SK-N-SH (cell line): ENCODE data around the gene DTNBP1. TPM values are rescaled to one million over a fixed set of nuclear protein-coding genes. Genes with fewer than 3 reads are reported as not detected.

Experiments used
- CTCF ChIA-PET: fragments of 300-600, 350-600 bp; formaldehyde crosslinking; extraction: SDS; loops from one replicate; lab custom pipeline; 2021; lab: Yijun Ruan, JAX
- POLR2A ChIA-PET: fragments of 350-600 bp; sonication (Branson Sonifier 250); formaldehyde crosslinking; extraction: SDS; loops from one replicate; lab custom pipeline; 2020; ENCODE audit warnings: antibody characterized with exemption, inconsistent platforms; lab: Yijun Ruan, JAX
- DNase-seq: peaks from one replicate; pipeline ENCODE4 v3.0.0; 2012
- H2AFZ ChIP-seq: fragments of 200-600 bp; sonication (generic); 2 replicates; pipeline ENCODE4 v1.8.1; 2016; ENCODE audit warnings: antibody characterized with exemption, mild to moderate bottlenecking, low read depth
- H3F3A ChIP-seq: fragments of 200-600 bp; sonication (generic); replicated peaks from 2 replicates; pipeline ENCODE3; 2016; ENCODE audit warnings: antibody characterized with exemption, mild to moderate bottlenecking; ENCODE audit not compliant: insufficient read depth
- H3K27ac ChIP-seq, 2 experiments: fragments of 200-500 bp in 1 of 2; fragments of 200-600 bp in 1 of 2; sonication (Bioruptor generic) in 1 of 2; sonication (generic), shearing (Covaris generic) in 1 of 2; 2 replicates each; pipeline versions ENCODE4 v1.5.1 to v1.6.1; 2014 to 2016; ENCODE audit warnings: low read depth in 2 of 2, inconsistent platforms in 1 of 2, low read length in 1 of 2, mild to moderate bottlenecking in 1 of 2, mixed read lengths in 1 of 2
- H3K27me3 ChIP-seq: fragments of 200-600 bp; sonication (generic), shearing (Covaris generic); 2 replicates; pipeline ENCODE4 v1.6.1; 2016; ENCODE audit warnings: mixed run types; ENCODE audit not compliant: insufficient read depth
- H3K36me3 ChIP-seq, 2 experiments: fragments of 200-500 bp in 1 of 2; fragments of 200-600 bp in 1 of 2; sonication (Bioruptor generic) in 1 of 2; sonication (generic) in 1 of 2; replicated peaks in 1 of 2; 2 replicates each; pipeline versions ENCODE3 to v1.5.1; 2014 to 2016; ENCODE audit warnings: low read length in 1 of 2, mild to moderate bottlenecking in 1 of 2; ENCODE audit not compliant: insufficient read depth in 2 of 2, control insufficient read depth in 1 of 2
- H3K4me1 ChIP-seq, 2 experiments: fragments of 200-500 bp in 1 of 2; fragments of 200-600 bp in 1 of 2; sonication (Bioruptor generic) in 1 of 2; sonication (generic), shearing (Covaris generic) in 1 of 2; 2 replicates each; pipeline versions ENCODE4 v1.5.1 to v1.6.1; 2014 to 2016; ENCODE audit warnings: low read depth in 1 of 2, low read length in 1 of 2, mixed run types in 1 of 2; ENCODE audit not compliant: insufficient read depth in 2 of 2, control insufficient read depth in 1 of 2
- H3K4me2 ChIP-seq: fragments of 200-600 bp; sonication (generic), shearing (Covaris generic); 2 replicates; pipeline ENCODE4 v1.6.1; 2017; ENCODE audit warnings: mixed run types
- H3K4me3 ChIP-seq, 2 experiments: fragments of 200-500 bp in 1 of 2; fragments of 200-600 bp in 1 of 2; sonication (Bioruptor generic) in 1 of 2; sonication (generic), shearing (Covaris generic) in 1 of 2; 2 replicates each; pipeline versions ENCODE4 v1.5.1 to v1.8.1; 2014 to 2016; ENCODE audit warnings: low read depth in 2 of 2, inconsistent platforms in 1 of 2, low read length in 1 of 2, mild to moderate bottlenecking in 1 of 2, mixed read lengths in 1 of 2, moderate library complexity in 1 of 2
- H3K79me2 ChIP-seq: fragments of 200-600 bp; sonication (generic); 2 replicates; pipeline ENCODE4 v1.8.1; 2017; ENCODE audit warnings: mild to moderate bottlenecking; ENCODE audit not compliant: insufficient read depth
- H3K9ac ChIP-seq: fragments of 200-600 bp; sonication (generic); 2 replicates; pipeline ENCODE4 v1.6.1; 2017; ENCODE audit warnings: mixed run types
- H3K9me2 ChIP-seq: fragments of 200-600 bp; sonication (generic); 2 replicates; pipeline ENCODE4 v1.6.1; 2017; ENCODE audit warnings: mixed run types
- H3K9me3 ChIP-seq: fragments of 200-600 bp; sonication (generic); 2 replicates; pipeline ENCODE4 v1.6.1; 2017; ENCODE audit warnings: mixed run types, mild to moderate bottlenecking, moderate library complexity
- H4K20me1 ChIP-seq: fragments of 200-600 bp; sonication (generic); 2 replicates; pipeline ENCODE4 v1.6.1; 2017; ENCODE audit warnings: mild to moderate bottlenecking, mixed run types; ENCODE audit not compliant: insufficient read depth
- CHD2 ChIP-seq: fragments of 150-350 bp; IDR thresholded peaks from 2 replicates; pipeline ENCODE4 v1.6.1; 2018; ENCODE audit warnings: low read length; ENCODE audit not compliant: partially characterized antibody
- CTCF ChIP-seq: fragments of 200-600 bp; sonication (generic); IDR thresholded peaks from 2 replicates; pipeline ENCODE4 v1.6.1; 2017; ENCODE audit warnings: antibody characterized with exemption, mild to moderate bottlenecking, moderate library complexity
- ELF1 ChIP-seq: IDR thresholded peaks from 2 replicates; pipeline ENCODE4 v1.4.0; 2012
- EP300 ChIP-seq, 2 experiments: IDR thresholded peaks; 2 replicates each; pipeline versions ENCODE4 v1.4.0 to v1.6.1; 2012; ENCODE audit warnings: borderline replicate concordance in 1 of 2, low read depth in 1 of 2, low read length in 1 of 2
- EZH2phosphoT487 ChIP-seq: fragments of 200-600 bp; sonication (generic); IDR thresholded peaks from 2 replicates; pipeline ENCODE4 v1.6.1; 2017; ENCODE audit warnings: low read depth, mixed run types, mild to moderate bottlenecking, antibody characterized with exemption, moderate library complexity, borderline replicate concordance
- FOXJ3 ChIP-seq: sonication (generic); formaldehyde crosslinking; IDR thresholded peaks from 2 replicates; pipeline ENCODE4 v1.5.1; 2020; ENCODE audit warnings: mild to moderate bottlenecking, missing genetic modification reagents
- GATA2 ChIP-seq: sonication (generic); formaldehyde crosslinking; IDR thresholded peaks from 2 replicates; pipeline ENCODE4 v1.5.0; 2020; ENCODE audit warnings: mild to moderate bottlenecking, missing genetic modification reagents
- MXI1 ChIP-seq: IDR thresholded peaks from 2 replicates; pipeline ENCODE4 v1.6.1; 2012; ENCODE audit warnings: mild to moderate bottlenecking, low read depth, low read length, improper control_type of control experiment
- POLR2AphosphoS5 ChIP-seq: IDR thresholded peaks from 2 replicates; pipeline ENCODE4 v1.6.1; 2012; ENCODE audit warnings: low read depth, low read length
- SIN3A ChIP-seq: IDR thresholded peaks from 2 replicates; pipeline ENCODE4 v1.6.1; 2012; ENCODE audit warnings: low read depth, mild to moderate bottlenecking, low read length, moderate library complexity, borderline replicate concordance
- SMC3 ChIP-seq: IDR thresholded peaks from 2 replicates; pipeline ENCODE4 v1.6.1; 2012; ENCODE audit warnings: low read depth, low read length, improper control_type of control experiment
- TEAD4 ChIP-seq: IDR thresholded peaks from 2 replicates; pipeline ENCODE4 v1.4.0; 2012; ENCODE audit warnings: mild to moderate bottlenecking, borderline replicate concordance; ENCODE audit not compliant: insufficient read depth
- ZBTB33 ChIP-seq: IDR thresholded peaks from 2 replicates; pipeline ENCODE4 v1.4.0; 2012; ENCODE audit warnings: low read depth, borderline replicate concordance
- WGBS: methylation state at CpG from one replicate; pipeline ENCODE4 v1.1.6; 2017; ENCODE audit warnings: low lambda C conversion rate; 5-methylcytosine and 5-hydroxymethylcytosine counted together
- polyA plus RNA-seq, 3 experiments: library from polyadenylated mRNA; depleted of rRNA; stranded (reverse); fragments of >200 nt; gene quantifications; 2 replicates each; pipeline ENCODE4 v1.2.3, GENCODE V29; 2012
- TF ChIP-seq, protein P1 (sequence below): IDR thresholded peaks from 2 replicates; pipeline ENCODE4; 2012
- TF ChIP-seq, protein P2 (sequence below): IDR thresholded peaks from 2 replicates; pipeline ENCODE4 v1.4.0; 2012; ENCODE audit warnings: low read depth, borderline replicate concordance
- TF ChIP-seq, protein P3 (sequence below): IDR thresholded peaks from 2 replicates; pipeline ENCODE4 v1.6.1; 2012; ENCODE audit warnings: mild to moderate bottlenecking, low read depth, low read length, moderate library complexity

DTNBP1 gene
- polyA plus RNA-seq, 1 of the 3 experiments (the other 2 are of a cell fraction) = 19.7 TPM

GRCh38 chr6:15643542-15643941 is 19.3 kb downstream of the DTNBP1 start:
- no peaks in the 10 kb centered on the region for H3K9me2 ChIP-seq
- H4K20me1 ChIP-seq = no peaks in the 10 kb centered on the region
- H3K36me3 ChIP-seq = peaks cover 0 to 23% of the 10 kb centered on the region in 2 experiments

More at GRCh38 chr6:15643542-15643941, 19.3 kb downstream of the DTNBP1 start:
- ChIA-PET CTCF (interaction anchor here (1.2 to 1.9 kb wide), 3 partner anchors 9 to 561 kb away, joined by 3 to 5 read pairs (median 3); no protein-coding TSS in a partner anchor), POLR2A (interaction anchor here (0.6 kb wide), 1 partner anchor 1688 kb away, joined by 3 read pairs; no protein-coding TSS in a partner anchor)
- H3K4me3 ChIP-seq = no peak overlapping the region
- TF ChIP-seq, protein P1, sequence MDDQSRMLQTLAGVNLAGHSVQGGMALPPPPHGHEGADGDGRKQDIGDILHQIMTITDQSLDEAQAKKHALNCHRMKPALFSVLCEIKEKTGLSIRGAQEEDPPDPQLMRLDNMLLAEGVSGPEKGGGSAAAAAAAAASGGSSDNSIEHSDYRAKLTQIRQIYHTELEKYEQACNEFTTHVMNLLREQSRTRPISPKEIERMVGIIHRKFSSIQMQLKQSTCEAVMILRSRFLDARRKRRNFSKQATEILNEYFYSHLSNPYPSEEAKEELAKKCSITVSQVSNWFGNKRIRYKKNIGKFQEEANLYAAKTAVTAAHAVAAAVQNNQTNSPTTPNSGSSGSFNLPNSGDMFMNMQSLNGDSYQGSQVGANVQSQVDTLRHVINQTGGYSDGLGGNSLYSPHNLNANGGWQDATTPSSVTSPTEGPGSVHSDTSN = no peak
- TF ChIP-seq ZBTB33 (no peak), SMC3 (no peak), FOXJ3 (CRISPR knock-in tag) (no peak), TEAD4 (no peak), EP300 (IDR thresholded peaks at IDR 0.05; ENCODE audit: borderline replicate concordance in 1 of 2, low read depth in 1 of 2, low read length in 1 of 2) (no peak), EZH2phosphoT487 (no peak), ELF1 (no peak), POLR2AphosphoS5 (no peak), CHD2 (no peak), SIN3A (no peak), MXI1 (no peak), GATA2 (CRISPR knock-in tag) (no peak), CTCF (no peak)
- TF ChIP-seq, protein P2, sequence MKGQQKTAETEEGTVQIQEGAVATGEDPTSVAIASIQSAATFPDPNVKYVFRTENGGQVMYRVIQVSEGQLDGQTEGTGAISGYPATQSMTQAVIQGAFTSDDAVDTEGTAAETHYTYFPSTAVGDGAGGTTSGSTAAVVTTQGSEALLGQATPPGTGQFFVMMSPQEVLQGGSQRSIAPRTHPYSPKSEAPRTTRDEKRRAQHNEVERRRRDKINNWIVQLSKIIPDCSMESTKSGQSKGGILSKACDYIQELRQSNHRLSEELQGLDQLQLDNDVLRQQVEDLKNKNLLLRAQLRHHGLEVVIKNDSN = no peak
- TF ChIP-seq, protein P3, sequence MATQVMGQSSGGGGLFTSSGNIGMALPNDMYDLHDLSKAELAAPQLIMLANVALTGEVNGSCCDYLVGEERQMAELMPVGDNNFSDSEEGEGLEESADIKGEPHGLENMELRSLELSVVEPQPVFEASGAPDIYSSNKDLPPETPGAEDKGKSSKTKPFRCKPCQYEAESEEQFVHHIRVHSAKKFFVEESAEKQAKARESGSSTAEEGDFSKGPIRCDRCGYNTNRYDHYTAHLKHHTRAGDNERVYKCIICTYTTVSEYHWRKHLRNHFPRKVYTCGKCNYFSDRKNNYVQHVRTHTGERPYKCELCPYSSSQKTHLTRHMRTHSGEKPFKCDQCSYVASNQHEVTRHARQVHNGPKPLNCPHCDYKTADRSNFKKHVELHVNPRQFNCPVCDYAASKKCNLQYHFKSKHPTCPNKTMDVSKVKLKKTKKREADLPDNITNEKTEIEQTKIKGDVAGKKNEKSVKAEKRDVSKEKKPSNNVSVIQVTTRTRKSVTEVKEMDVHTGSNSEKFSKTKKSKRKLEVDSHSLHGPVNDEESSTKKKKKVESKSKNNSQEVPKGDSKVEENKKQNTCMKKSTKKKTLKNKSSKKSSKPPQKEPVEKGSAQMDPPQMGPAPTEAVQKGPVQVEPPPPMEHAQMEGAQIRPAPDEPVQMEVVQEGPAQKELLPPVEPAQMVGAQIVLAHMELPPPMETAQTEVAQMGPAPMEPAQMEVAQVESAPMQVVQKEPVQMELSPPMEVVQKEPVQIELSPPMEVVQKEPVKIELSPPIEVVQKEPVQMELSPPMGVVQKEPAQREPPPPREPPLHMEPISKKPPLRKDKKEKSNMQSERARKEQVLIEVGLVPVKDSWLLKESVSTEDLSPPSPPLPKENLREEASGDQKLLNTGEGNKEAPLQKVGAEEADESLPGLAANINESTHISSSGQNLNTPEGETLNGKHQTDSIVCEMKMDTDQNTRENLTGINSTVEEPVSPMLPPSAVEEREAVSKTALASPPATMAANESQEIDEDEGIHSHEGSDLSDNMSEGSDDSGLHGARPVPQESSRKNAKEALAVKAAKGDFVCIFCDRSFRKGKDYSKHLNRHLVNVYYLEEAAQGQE = no peak
- H3K9ac ChIP-seq = no peak overlapping the region
- H3K4me2 ChIP-seq = no peak overlapping the region
- H2AFZ ChIP-seq = no peak overlapping the region
- WGBS = 97% methylated on average over 2 of the region's 2 CpGs
- H3F3A ChIP-seq = no peaks in the 10 kb centered on the region
- no peaks in the 10 kb centered on the region for H3K9me3 ChIP-seq
- no peaks in the 10 kb centered on the region for H3K4me1 ChIP-seq
- no peaks in the 10 kb centered on the region for H3K27me3 ChIP-seq
- H3K79me2 ChIP-seq = no peaks in the 10 kb centered on the region
- no peak for DNase-seq
- no peak overlapping the region for H3K27ac ChIP-seq
